Thoracic aorta (tissue), 2 donors: Measurements from ENCODE around the gene ZNF19. TPM values are rescaled to one million over a fixed set of nuclear protein-coding genes. Genes with fewer than 3 reads are reported as not detected.

Source experiments
- ATAC-seq: fragments of 150-250 bp; one replicate; pipeline ENCODE4 v1.8.0; 2017; ENCODE audit warnings: low read depth; ENCODE audit not compliant: insufficient number of reproducible peaks, low FRiP score
- DNase-seq: peaks from one replicate; pipeline ENCODE4 v3.0.0-alpha.2; 2020; ENCODE audit warnings: low spot score
- H3K27ac ChIP-seq, 2 donors: fragments of 200-600 bp; sonication (generic); 1 replicate in 1 of 2; 2 replicates in 1 of 2; pipeline ENCODE4 v1.5.1; 2016; ENCODE audit warnings: mild to moderate bottlenecking in 2 of 2, moderate library complexity in 2 of 2
- H3K27me3 ChIP-seq: fragments of 200-600 bp; sonication (generic); replicated peaks from 2 replicates; pipeline ENCODE4 v1.6.0; 2016; ENCODE audit warnings: mild to moderate bottlenecking; ENCODE audit not compliant: insufficient read depth
- H3K36me3 ChIP-seq: fragments of 200-600 bp; sonication (generic); one replicate; pipeline ENCODE4 v1.5.1; 2016
- H3K4me1 ChIP-seq, 2 donors: fragments of 200-600 bp; sonication (generic); 1 replicate in 1 of 2; 2 replicates in 1 of 2; pipeline versions ENCODE4 v1.5.1 to v1.6.0; 2016; ENCODE audit warnings: low read depth in 2 of 2, mild to moderate bottlenecking in 1 of 2; ENCODE audit not compliant: control insufficient read depth in 1 of 2
- H3K4me3 ChIP-seq: fragments of 200-600 bp; sonication (generic); 2 replicates; pipeline ENCODE4 v1.5.1; 2016; ENCODE audit warnings: mild to moderate bottlenecking
- H3K9me3 ChIP-seq: fragments of 200-600 bp; sonication (generic); 2 replicates; pipeline ENCODE4 v1.5.1; 2016
- CTCF ChIP-seq: fragments of 200-600 bp; sonication (generic); IDR thresholded peaks from one replicate; pipeline ENCODE4 v1.5.1; 2019; ENCODE audit warnings: antibody characterized with exemption
- total RNA-seq, 2 donors: library from RNA; depleted of rRNA; stranded (reverse); fragments of >200 nt; gene quantifications; one replicate each; pipeline versions ENCODE4 v1.1.0 to v1.2.3, GENCODE V29; 2016

ZNF19 gene
- total RNA-seq, 2 donors from 2014 or later: 3.7 to 9.0 TPM

- Histone ChIP-seq H3K9me3 (no peaks in the 10 kb centered on the region), H3K27me3 (no peaks in the 10 kb centered on the region), H3K4me3 (no peak overlapping the region), H3K36me3 (no peaks in the 10 kb centered on the region), H3K27ac (no peak overlapping the region), H3K4me1 (no peaks in the 10 kb centered on the region)
- TF ChIP-seq CTCF: no peak
- DNase-seq: no peak
- ATAC-seq: no peak
These were observed 39.1 kb upstream of the ZNF19 start for GRCh38 chr16:71528257-71528656.

- DNase-seq (no peak), ATAC-seq (no peak)
- Histone ChIP-seq H3K27me3 (no peaks in the 10 kb centered on the region), H3K9me3 (no peaks in the 10 kb centered on the region), H3K4me1 (no peaks in the 10 kb centered on the region), H3K4me3 (no peak within 1 kb of the TSS), H3K36me3 (no peaks in the 10 kb centered on the region), H3K27ac (no peak within 1 kb of the TSS)
- no peak for TF ChIP-seq CTCF
These were observed 37.0 kb upstream of the ZNF19 start, which contains the start of gene CHST4 for GRCh38 chr16:71526111-71526631. CHST4 (plus strand) TSS chr16:71526426; CDS start chr16:71536678, 10,252 bp downstream.

GRCh38 chr16:71524566-71525553 is 35.7 kb upstream of the ZNF19 start:
- ATAC-seq: no peak
- Histone ChIP-seq H3K36me3 (no peaks in the 10 kb centered on the region), H3K4me3 (no peak overlapping the region), H3K27me3 (no peaks in the 10 kb centered on the region), H3K4me1 (no peaks in the 10 kb centered on the region), H3K9me3 (no peaks in the 10 kb centered on the region), H3K27ac (no peak overlapping the region)
- TF ChIP-seq CTCF: no peak
- no peak for DNase-seq

GRCh38 chr16:71520550-71520949 is 31.4 kb upstream of the ZNF19 start:
- no peak for DNase-seq
- Histone ChIP-seq H3K27ac (no peak overlapping the region), H3K4me3 (no peak overlapping the region), H3K36me3 (no peaks in the 10 kb centered on the region), H3K9me3 (no peaks in the 10 kb centered on the region), H3K4me1 (no peaks in the 10 kb centered on the region), H3K27me3 (no peaks in the 10 kb centered on the region)
- TF ChIP-seq CTCF: no peak
- ATAC-seq: no peak

- H3K4me3 ChIP-seq: no peak overlapping the region
- no peak for TF ChIP-seq CTCF
- no peak for DNase-seq
- no peak overlapping the region for H3K27ac ChIP-seq
- H3K36me3 ChIP-seq: no peaks in the 10 kb centered on the region
- H3K27me3 ChIP-seq: no peaks in the 10 kb centered on the region
- no peak for ATAC-seq
- H3K4me1 ChIP-seq: no peaks in the 10 kb centered on the region
- no peaks in the 10 kb centered on the region for H3K9me3 ChIP-seq
These were observed 25.9 kb upstream of the ZNF19 start for GRCh38 chr16:71515026-71515425.
